GM23338 (cell line): ENCODE data around the gene GALNT1. TPM values are rescaled to one million over a fixed set of nuclear protein-coding genes. Genes with fewer than 3 reads are reported as not detected.

Source experiments
- ATAC-seq: fragments of 200-7000 bp; cut with Tn5 transposase; 3 replicates; pipeline ENCODE4 v1.9.1; 2020
- DNase-seq: peaks from one replicate; pipeline ENCODE4 v3.0.0-alpha.2; 2015; ENCODE audit warnings: low spot score
- H2AFZ ChIP-seq: fragments of 200-600 bp; sonication (generic); 2 replicates; pipeline ENCODE4 v1.8.0; 2016; ENCODE audit warnings: antibody characterized with exemption, mild to moderate bottlenecking, moderate library complexity
- H3F3A ChIP-seq: fragments of 200-600 bp; sonication (generic); replicated peaks from 2 replicates; pipeline ENCODE4 v1.8.0; 2017; ENCODE audit warnings: antibody characterized with exemption, mixed run types, low read depth
- H3K27ac ChIP-seq: fragments of 200-600 bp; sonication (generic); 2 replicates; pipeline ENCODE4 v1.6.1; 2016; ENCODE audit warnings: low read depth
- H3K27me3 ChIP-seq: fragments of 200-600 bp; sonication (generic); 2 replicates; pipeline ENCODE4 v1.8.0; 2016; ENCODE audit warnings: mild to moderate bottlenecking, mixed run types, moderate library complexity; ENCODE audit not compliant: insufficient read depth
- H3K36me3 ChIP-seq: fragments of 200-600 bp; sonication (generic); 2 replicates; pipeline ENCODE4 v1.8.0; 2016; ENCODE audit warnings: mild to moderate bottlenecking; ENCODE audit not compliant: insufficient read depth
- H3K4me1 ChIP-seq: fragments of 200-600 bp; sonication (generic); 2 replicates; pipeline ENCODE4 v1.8.0; 2016; ENCODE audit warnings: mild to moderate bottlenecking, moderate library complexity; ENCODE audit not compliant: insufficient read depth
- H3K4me2 ChIP-seq: fragments of 200-600 bp; sonication (generic); 2 replicates; pipeline ENCODE4 v1.7.1; 2017; ENCODE audit warnings: mixed run types
- H3K4me3 ChIP-seq: fragments of 200-600 bp; sonication (generic); 2 replicates; pipeline ENCODE4 v1.6.1; 2016; ENCODE audit warnings: mixed run types
- H3K79me2 ChIP-seq: fragments of 200-600 bp; sonication (generic); replicated peaks from 2 replicates; pipeline ENCODE4 v1.8.0; 2017; ENCODE audit warnings: mild to moderate bottlenecking; ENCODE audit not compliant: insufficient read depth
- H3K9me2 ChIP-seq: fragments of 200-600 bp; sonication (generic); 2 replicates; pipeline ENCODE4 v1.8.0; 2017; ENCODE audit not compliant: insufficient read depth
- H4K20me1 ChIP-seq: fragments of 200-600 bp; sonication (generic); replicated peaks from 2 replicates; pipeline ENCODE4 v1.8.0; 2017; ENCODE audit warnings: mild to moderate bottlenecking; ENCODE audit not compliant: insufficient read depth
- H3K27ac Mint-ChIP-seq: 2 replicates; pipeline ENCODE4 v1.8.0; 2020; ENCODE audit warnings: inconsistent platforms, mild to moderate bottlenecking, moderate library complexity, mixed read lengths
- H3K27me3 Mint-ChIP-seq: 3 replicates; pipeline ENCODE4 v1.8.0; 2022; ENCODE audit warnings: low read depth, mild to moderate bottlenecking, moderate library complexity, mixed read lengths, inconsistent platforms; ENCODE audit not compliant: insufficient read depth, poor library complexity
- H3K36me3 Mint-ChIP-seq: 3 replicates; pipeline ENCODE4 v1.8.0; 2021; ENCODE audit warnings: low read depth, mild to moderate bottlenecking, inconsistent platforms, moderate library complexity, mixed read lengths
- H3K4me1 Mint-ChIP-seq: 3 replicates; pipeline ENCODE4 v1.8.0; 2020; ENCODE audit warnings: mild to moderate bottlenecking, inconsistent platforms, mixed read lengths
- H3K4me3 Mint-ChIP-seq: 3 replicates; pipeline ENCODE4 v1.8.0; 2021; ENCODE audit warnings: moderate library complexity, mild to moderate bottlenecking, inconsistent platforms, mixed read lengths
- H3K9me3 Mint-ChIP-seq: 3 replicates; pipeline ENCODE4 v1.8.0; 2020; ENCODE audit warnings: moderate library complexity, mild to moderate bottlenecking, inconsistent platforms, mixed read lengths
- CREB1 ChIP-seq: fragments of 250-450 bp; sonication (Bioruptor Pico); IDR thresholded peaks from 2 replicates; pipeline ENCODE4 v1.5.0; 2020; ENCODE audit warnings: low read depth, mild to moderate bottlenecking, moderate library complexity
- CTCF ChIP-seq, 2 experiments: fragments of 200-600 bp in 1 of 2; sonication (generic) in 1 of 2; conservative IDR thresholded peaks; 2 replicates each; pipeline versions ENCODE4 v1.5.1 to v1.6.1; 2016 to 2017; ENCODE audit warnings: antibody characterized with exemption in 2 of 2, low read depth in 2 of 2, mild to moderate bottlenecking in 2 of 2, moderate library complexity in 1 of 2
- ETS1 ChIP-seq: IDR thresholded peaks from 2 replicates; pipeline ENCODE4 v1.6.1; 2016; ENCODE audit warnings: antibody characterized with exemption
- EZH2 ChIP-seq: fragments of 200-600 bp; sonication (generic); IDR thresholded peaks from one replicate; pipeline ENCODE4 v1.8.0; 2017; ENCODE audit warnings: antibody characterized with exemption, mild to moderate bottlenecking, low read depth; ENCODE audit not compliant: unreplicated experiment
- EZH2phosphoT487 ChIP-seq: fragments of 200-600 bp; sonication (generic); IDR thresholded peaks from one replicate; pipeline ENCODE4 v1.8.1; 2018; ENCODE audit warnings: antibody characterized with exemption; ENCODE audit not compliant: unreplicated experiment
- JUNB ChIP-seq: IDR thresholded peaks from one replicate; pipeline ENCODE4 v1.6.1; 2016; ENCODE audit warnings: antibody characterized with exemption; ENCODE audit not compliant: unreplicated experiment
- NANOG ChIP-seq: IDR thresholded peaks from 2 replicates; pipeline ENCODE4 v1.6.1; 2016; ENCODE audit warnings: antibody characterized with exemption, borderline replicate concordance
- POLR2AphosphoS5 ChIP-seq: IDR thresholded peaks from 2 replicates; pipeline ENCODE4 v1.6.1; 2016; ENCODE audit warnings: antibody characterized with exemption, low read depth
- REST ChIP-seq: IDR thresholded peaks from one replicate; pipeline ENCODE4 v1.6.1; 2018; ENCODE audit warnings: antibody characterized with exemption; ENCODE audit not compliant: unreplicated experiment
- STAT1 ChIP-seq: IDR thresholded peaks from one replicate; pipeline ENCODE4 v1.6.1; 2016; ENCODE audit warnings: antibody characterized with exemption; ENCODE audit not compliant: unreplicated experiment
- ZNF114 ChIP-seq: fragments of 250-450 bp; sonication (Bioruptor Pico); IDR thresholded peaks from 2 replicates; pipeline ENCODE4 v1.5.0; 2020; ENCODE audit warnings: mild to moderate bottlenecking, moderate library complexity
- ZNF331 ChIP-seq: fragments of 250-450 bp; sonication (Bioruptor Pico); IDR thresholded peaks from 2 replicates; pipeline ENCODE4 v1.5.0; 2020; ENCODE audit warnings: low read depth, mild to moderate bottlenecking, moderate library complexity
- ZNF462 ChIP-seq: fragments of 250-450 bp; sonication (Bioruptor Pico); IDR thresholded peaks from 2 replicates; pipeline ENCODE4 v1.5.0; 2020; ENCODE audit warnings: mild to moderate bottlenecking, moderate library complexity
- polyA plus RNA-seq: library from polyadenylated mRNA; unstranded; fragments of >200 nt; fragmentation: Nextera tagmentation; extraction: Ambion mirVana; gene quantifications from 2 replicates; pipeline ENCODE4 v1.2.1, GENCODE V29; 2016
- total RNA-seq: library from RNA; depleted of rRNA; stranded (reverse); fragments of >200 nt; shearing (Covaris generic); gene quantifications from 2 replicates; pipeline ENCODE4 v1.2.3, GENCODE V29; 2014

Gene GALNT1
- total and polyA plus RNA-seq, 2 experiments from 2014 or later = 37.4 to 60.8 TPM

- Histone ChIP-seq H3K4me3 (no peak overlapping the region), H3K4me2 (no peak overlapping the region), H3K36me3 (peaks cover 10% of the 10 kb centered on the region; the same call in 1 of the 2 replicates), H3K27ac (no peak overlapping the region), H3K79me2 (no peaks in the 10 kb centered on the region), H3K27me3 (no peaks in the 10 kb centered on the region), H4K20me1 (no peaks in the 10 kb centered on the region), H3F3A (no peaks in the 10 kb centered on the region), H3K9me2 (no peaks in the 10 kb centered on the region), H2AFZ (no peak overlapping the region), H3K4me1 (no peaks in the 10 kb centered on the region)
- TF ChIP-seq ZNF462 (CRISPR knock-in tag) (no peak), EZH2phosphoT487 (no peak), EZH2 (no peak), REST (no peak), CTCF (conservative IDR thresholded peaks at IDR 0.05; ENCODE audit: low read depth in 2 of 2) (no peak), CREB1 (CRISPR knock-in tag) (no peak), JUNB (no peak), NANOG (no peak), POLR2AphosphoS5 (no peak), ZNF114 (CRISPR knock-in tag) (no peak), ETS1 (no peak), STAT1 (no peak), ZNF331 (CRISPR knock-in tag) (no peak)
- DNase-seq (no peak), ATAC-seq (no peak)
- H3K9me3 Mint-ChIP-seq = no peaks in the 10 kb centered on the region
- H3K36me3 Mint-ChIP-seq = no peaks in the 10 kb centered on the region
- no peaks in the 10 kb centered on the region for H3K4me1 Mint-ChIP-seq
- H3K27ac Mint-ChIP-seq = no peak overlapping the region
- no peak overlapping the region for H3K4me3 Mint-ChIP-seq
- no peaks in the 10 kb centered on the region for H3K27me3 Mint-ChIP-seq
Observed at GRCh38 chr18:35692866-35693265, 111.3 kb downstream of the GALNT1 start.
